HG03520 (cell line): ENCODE measurements around the gene ZNF407.

Experiments used
- ATAC-seq: cut with Tn5 transposase; IDR thresholded peaks from one replicate; pipeline ENCODE4 v1.9.1; 2021; ENCODE audit warnings: mild to moderate bottlenecking, moderate library complexity; ENCODE audit not compliant: unreplicated experiment

The ZNF407 gene

GRCh38 chr18:74994502-74995418 is 397.1 kb downstream of the ZNF407 start:
- ATAC-seq, result peak; percentile 85

DNA sequence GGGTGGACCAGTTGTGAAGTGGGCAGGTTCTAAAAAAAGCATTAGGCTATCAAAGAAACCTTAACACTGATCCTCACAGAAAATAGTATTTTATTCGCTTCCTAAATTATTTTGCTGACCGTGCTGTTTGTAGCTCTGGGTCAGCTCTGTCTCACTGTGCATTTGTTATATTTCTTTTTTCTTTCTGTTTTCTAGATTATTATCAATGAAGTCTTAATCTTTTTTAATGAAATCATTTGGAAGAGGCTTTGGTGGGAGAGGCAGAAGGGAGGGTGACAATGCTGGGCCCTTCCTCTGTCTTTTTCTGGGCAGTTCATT is 397.7 kb downstream of the ZNF407 start:
- no peak for ATAC-seq

GRCh38 chr18:74996055-74996454 is 398.4 kb downstream of the ZNF407 start:
- no peak for ATAC-seq

- ATAC-seq, result no peak
Measured at GRCh38 chr18:74996996-74997395, 399.3 kb downstream of the ZNF407 start.

- ATAC-seq, result no peak
Measured at GRCh38 chr18:75000920-75001319, 403.2 kb downstream of the ZNF407 start.

DNA sequence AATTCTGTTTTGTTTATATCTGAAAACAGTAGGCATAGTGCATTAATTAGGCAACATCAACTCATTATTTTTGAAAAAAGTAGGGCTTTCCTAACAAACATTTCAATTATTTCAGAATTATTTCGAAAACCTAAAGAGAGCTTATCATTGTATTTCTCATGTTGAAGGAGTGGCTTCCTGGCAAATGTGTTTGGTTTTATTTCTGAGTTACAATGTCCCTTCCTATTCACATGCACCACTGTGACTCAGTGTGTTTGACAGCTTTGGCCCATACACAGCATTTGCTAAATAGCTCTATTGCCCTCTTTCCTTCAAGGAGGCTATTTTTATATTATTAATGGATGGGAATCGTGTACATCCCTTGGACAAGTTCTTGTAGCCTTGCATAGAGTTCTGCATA is 405.4 kb downstream of the ZNF407 start:
- no peak for ATAC-seq

- no peak for ATAC-seq
Measured at GRCh38 chr18:75003764-75004690, 406.4 kb downstream of the ZNF407 start.

GRCh38 chr18:75005626-75006025 is 408.0 kb downstream of the ZNF407 start:
- no peak for ATAC-seq

DNA sequence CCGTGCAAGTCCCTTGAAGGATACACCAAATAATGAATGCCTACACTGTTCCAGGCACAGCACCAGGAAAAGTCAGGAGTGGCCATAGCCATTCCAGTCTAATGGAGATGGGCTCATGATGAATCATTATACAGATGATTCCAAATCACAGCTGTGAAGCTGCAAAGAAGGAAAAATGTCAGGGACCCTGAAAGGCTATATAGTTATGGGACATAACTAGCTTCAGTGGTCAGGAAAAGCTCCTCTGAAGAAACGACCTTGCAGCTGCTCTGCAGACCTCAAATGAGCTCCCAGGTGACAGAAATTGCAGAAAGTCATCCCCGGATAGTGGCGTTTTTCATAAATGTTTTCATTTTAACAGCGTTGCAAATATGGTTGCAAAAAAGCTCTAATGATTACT is 410.5 kb downstream of the ZNF407 start:
- no peak for ATAC-seq

DNA sequence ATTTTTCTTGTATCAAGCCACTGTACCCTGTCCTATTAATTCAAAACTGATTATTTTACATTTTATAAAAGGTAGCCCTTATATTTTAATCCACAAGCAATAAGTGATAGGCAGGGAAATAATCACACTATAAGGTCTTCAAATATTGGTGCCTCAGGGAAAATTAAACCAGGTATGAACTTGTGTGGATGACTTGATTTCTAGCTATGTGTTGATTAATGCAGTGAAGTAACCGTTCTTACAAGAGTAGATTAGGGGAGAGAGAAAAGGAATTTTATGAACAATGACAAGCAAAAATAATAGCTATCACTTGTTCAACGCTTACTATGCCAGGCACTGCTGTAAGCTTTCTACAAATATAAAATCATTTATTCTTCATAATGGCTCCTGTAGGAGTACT is 411.6 kb downstream of the ZNF407 start:
- no peak for ATAC-seq

GRCh38 chr18:75009878-75010277 is 412.2 kb downstream of the ZNF407 start:
- no peak for ATAC-seq

DNA sequence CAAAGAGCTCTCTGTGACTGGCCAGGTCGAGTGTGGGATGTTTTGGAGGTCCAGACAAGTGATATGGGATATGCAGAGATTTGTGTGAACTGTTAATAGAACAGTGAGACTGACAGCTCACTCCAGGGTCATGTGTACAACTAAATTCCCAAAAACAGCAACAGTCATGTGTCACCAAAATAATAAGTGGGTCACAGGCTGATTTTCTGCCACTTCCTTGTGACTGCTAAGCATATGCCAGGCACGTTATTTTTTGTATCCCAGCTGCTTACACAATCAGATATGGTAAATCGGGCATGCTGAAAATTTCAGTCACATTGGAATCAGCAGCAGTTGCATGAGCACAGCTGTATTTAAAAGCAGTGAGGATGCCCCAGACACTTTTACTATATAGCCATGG is 412.6 kb downstream of the ZNF407 start:
- no peak for ATAC-seq

DNA sequence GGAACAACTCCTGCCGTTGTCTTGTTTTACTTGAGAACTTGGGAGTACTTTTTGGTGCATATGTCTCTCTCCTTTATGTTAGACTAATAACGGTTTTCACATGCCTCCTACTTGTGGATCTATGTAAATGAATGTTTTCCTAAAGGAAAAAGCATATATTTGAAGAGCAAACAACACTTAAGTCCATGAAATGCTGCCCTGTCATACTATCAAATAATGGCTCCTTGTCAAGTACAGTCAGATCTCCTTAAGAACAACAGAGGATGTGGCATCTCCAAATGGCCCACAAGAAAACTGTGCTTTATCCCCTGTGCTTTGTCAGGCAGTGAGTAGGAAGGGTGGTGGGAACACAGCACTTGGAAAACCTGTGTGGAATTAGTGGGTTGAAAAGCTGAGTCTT is 413.0 kb downstream of the ZNF407 start:
- no peak for ATAC-seq

DNA sequence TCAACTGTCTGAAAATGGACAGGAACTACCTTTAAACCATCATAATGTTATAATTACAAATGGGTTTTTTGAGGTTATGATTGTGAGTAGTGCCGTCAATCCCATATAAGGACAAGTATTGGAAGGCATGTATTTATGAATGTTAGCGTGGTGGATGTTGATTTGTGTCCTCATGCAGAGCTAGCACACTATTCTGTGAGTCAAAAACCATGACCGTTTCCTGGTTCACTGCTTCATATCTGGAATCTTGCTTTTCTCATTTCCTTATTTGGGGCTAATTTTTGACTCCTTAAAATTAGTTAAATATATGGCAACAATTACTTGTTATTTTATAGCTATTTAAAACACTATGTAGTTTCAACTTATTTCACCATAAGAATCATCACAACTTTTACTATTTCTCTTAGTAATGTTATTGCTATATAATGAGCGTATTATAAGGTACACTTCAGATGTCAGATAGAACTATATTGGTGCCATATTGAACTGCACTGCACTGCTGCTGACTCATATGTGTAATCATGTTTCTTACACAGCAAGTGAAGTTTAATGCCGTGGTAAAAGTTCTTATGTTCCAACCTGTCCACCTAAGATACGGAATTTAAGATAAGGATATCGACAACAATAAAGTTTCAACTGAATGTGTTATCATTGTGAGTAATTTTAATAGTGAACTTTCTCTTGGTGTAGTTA is 418.5 kb downstream of the ZNF407 start:
- peak; percentile 88 for ATAC-seq

GRCh38 chr18:75023473-75023872 is 425.8 kb downstream of the ZNF407 start:
- peak; percentile 64 for ATAC-seq

GRCh38 chr18:75024871-75025270 is 427.2 kb downstream of the ZNF407 start:
- no peak for ATAC-seq

DNA sequence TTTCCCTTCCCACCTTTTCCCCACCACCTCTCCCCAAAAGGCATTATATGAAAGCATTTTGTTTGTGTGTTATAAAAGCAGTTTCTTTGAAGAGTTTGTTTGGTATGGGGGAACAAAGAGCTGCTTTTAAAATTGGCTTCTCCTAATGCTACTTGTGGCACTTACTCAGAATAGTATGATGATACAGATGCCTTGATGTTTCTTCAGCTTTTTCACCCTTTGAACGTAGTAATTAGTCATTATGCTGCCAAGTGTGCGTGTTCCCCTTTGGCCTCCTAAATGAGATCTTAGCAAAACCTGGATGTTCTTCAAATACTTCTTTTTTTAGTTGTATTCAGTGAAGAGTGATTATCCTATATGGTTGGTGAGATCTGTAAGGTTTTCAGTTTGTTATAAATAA is 427.9 kb downstream of the ZNF407 start:
- ATAC-seq, result no peak

DNA sequence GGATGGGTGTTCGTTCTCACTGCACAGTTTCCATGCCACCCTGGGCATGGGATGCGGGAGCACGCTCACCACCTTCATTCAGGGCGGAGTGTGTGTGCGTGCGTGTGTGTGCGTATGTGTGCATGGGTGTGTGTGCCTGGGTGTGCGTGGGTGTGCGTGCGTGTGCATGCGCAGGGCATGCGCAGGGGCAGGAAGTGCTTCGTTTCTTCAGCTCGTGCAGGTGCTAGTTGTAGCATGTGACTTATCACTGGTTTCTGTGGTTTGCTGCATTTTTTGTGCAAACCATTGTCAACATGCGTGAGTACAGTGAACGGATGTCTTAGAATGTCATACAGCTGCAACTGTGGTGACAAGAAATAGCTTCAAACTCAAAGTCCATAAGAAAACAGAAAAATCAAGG is 431.8 kb downstream of the ZNF407 start:
- ATAC-seq, result no peak

- ATAC-seq, result no peak
Measured at GRCh38 chr18:75031717-75032317, 434.1 kb downstream of the ZNF407 start.

DNA sequence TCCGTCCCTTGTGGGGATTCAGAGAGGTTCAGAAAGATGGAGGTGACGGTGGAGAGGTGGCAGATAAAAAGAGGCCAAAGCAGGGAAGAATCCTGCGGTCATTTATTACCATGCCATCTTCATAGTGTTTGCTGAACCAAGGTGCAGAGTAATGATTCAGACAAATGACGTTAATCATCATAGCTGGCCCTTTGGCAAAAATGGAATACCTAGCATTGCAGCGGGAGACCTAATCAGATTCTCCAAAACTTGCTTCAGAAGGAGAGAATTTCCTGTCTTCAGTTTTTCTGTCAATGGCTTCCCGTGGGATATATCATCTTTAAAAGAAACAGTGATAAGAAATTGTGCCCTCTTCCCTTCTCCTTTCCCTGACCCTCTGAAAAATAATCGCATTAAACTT is 435.8 kb downstream of the ZNF407 start:
- no peak for ATAC-seq

DNA sequence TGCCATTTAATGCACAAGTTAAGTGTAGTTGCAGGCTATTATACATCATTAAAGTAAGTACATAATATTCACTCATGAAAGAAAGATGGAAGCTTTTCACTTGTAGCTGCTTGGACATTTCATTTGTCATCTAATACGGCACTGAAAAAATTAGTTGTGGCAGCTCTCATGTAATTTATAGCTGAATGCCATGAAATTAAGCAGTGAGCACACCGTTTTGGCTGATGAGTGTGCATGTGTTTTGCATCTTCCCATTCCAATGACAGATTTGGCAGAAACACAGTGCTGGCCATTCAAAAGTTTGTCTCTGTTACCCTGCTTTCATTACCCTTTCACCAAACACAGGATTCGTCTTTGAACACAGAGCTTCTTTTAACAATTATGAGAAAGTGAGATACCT is 437.3 kb downstream of the ZNF407 start:
- no peak for ATAC-seq
